ENCODE data around the gene TNFSF15.

- no peak for TF ChIP-seq CTCF (IDR thresholded peaks at IDR 0.05)
- TF ChIP-seq EZH2 (IDR thresholded peaks at IDR 0.05) = no peak
- TF ChIP-seq EZH2phosphoT487 (IDR thresholded peaks at IDR 0.05) = no peak
Measured at GRCh38 chr9:114771889-114772288, 34.0 kb downstream of the TNFSF15 start.

Data from neural progenitor cell (in vitro differentiated cells).